KMS-11 (cell line): Measurements from ENCODE around the gene SLC25A21.

ENCODE experiments used
- H2AFZ ChIP-seq: fragments of 200-600 bp; sonication (generic); 2 replicates; pipeline ENCODE4 v1.6.1; 2016; ENCODE audit warnings: antibody characterized with exemption, mixed run types, low read depth
- H3K27ac ChIP-seq: fragments of 200-600 bp; sonication (generic); 2 replicates; pipeline ENCODE4 v1.6.1; 2016; ENCODE audit warnings: mild to moderate bottlenecking, mixed run types
- H3K27me3 ChIP-seq: fragments of 200-600 bp; sonication (generic); 2 replicates; pipeline ENCODE4 v1.6.1; 2017; ENCODE audit warnings: mild to moderate bottlenecking, low read depth, mixed run types, moderate library complexity; ENCODE audit not compliant: insufficient read depth
- H3K36me3 ChIP-seq: fragments of 200-600 bp; sonication (generic); 2 replicates; pipeline ENCODE4 v1.6.1; 2017; ENCODE audit warnings: mild to moderate bottlenecking, mixed run types; ENCODE audit not compliant: insufficient read depth
- H3K4me1 ChIP-seq: fragments of 200-600 bp; sonication (generic); 2 replicates; pipeline ENCODE4 v1.6.1; 2016; ENCODE audit warnings: mild to moderate bottlenecking, low read depth, mixed run types; ENCODE audit not compliant: poor library complexity, severe bottlenecking
- H3K4me2 ChIP-seq: fragments of 200-600 bp; sonication (generic); 2 replicates; pipeline ENCODE4 v1.7.0; 2016; ENCODE audit warnings: mild to moderate bottlenecking, mixed run types
- H3K4me3 ChIP-seq: fragments of 200-600 bp; sonication (generic); IDR thresholded peaks from 2 replicates; pipeline ENCODE4 v1.6.1; 2017; ENCODE audit warnings: low read depth, low read length, mixed read lengths; ENCODE audit not compliant: insufficient read depth
- H3K79me2 ChIP-seq: fragments of 200-600 bp; sonication (generic); 2 replicates; pipeline ENCODE4 v1.6.1; 2016; ENCODE audit warnings: low read depth, mixed run types; ENCODE audit not compliant: insufficient read depth
- H3K9ac ChIP-seq: fragments of 200-600 bp; sonication (generic); 2 replicates; pipeline ENCODE4 v1.6.1; 2016; ENCODE audit warnings: mild to moderate bottlenecking, mixed run types
- H4K20me1 ChIP-seq: fragments of 200-600 bp; sonication (generic); 2 replicates; pipeline ENCODE4 v1.6.1; 2016; ENCODE audit warnings: mild to moderate bottlenecking, mixed run types; ENCODE audit not compliant: insufficient read depth
- CTCF ChIP-seq: fragments of 200-600 bp; sonication (generic); conservative IDR thresholded peaks from 2 replicates; pipeline ENCODE4 v1.6.1; 2017; ENCODE audit warnings: low read depth, mild to moderate bottlenecking, antibody characterized with exemption, low read length, moderate library complexity, mixed read lengths

The SLC25A21 gene

GRCh38 chr14:36741858-36742257 lies 430.5 kb downstream of the SLC25A21 start:
- no peak overlapping the region for H3K27ac ChIP-seq
- no peak overlapping the region for H2AFZ ChIP-seq
- H3K27me3 ChIP-seq, result no peaks in the 10 kb centered on the region
- no peak overlapping the region for H3K4me2 ChIP-seq
- no peaks in the 10 kb centered on the region for H3K4me1 ChIP-seq
- H3K36me3 ChIP-seq, result no peaks in the 10 kb centered on the region
- H3K9ac ChIP-seq, result no peak overlapping the region
- no peak overlapping the region for H3K4me3 ChIP-seq
- TF ChIP-seq CTCF, result no peak
- H4K20me1 ChIP-seq, result no peaks in the 10 kb centered on the region
- no peaks in the 10 kb centered on the region for H3K79me2 ChIP-seq

GRCh38 chr14:36738269-36738668 lies 434.1 kb downstream of the SLC25A21 start:
- Histone ChIP-seq H3K4me2 (no peak overlapping the region), H3K36me3 (no peaks in the 10 kb centered on the region), H3K27ac (no peak overlapping the region), H3K9ac (no peak overlapping the region), H4K20me1 (no peaks in the 10 kb centered on the region), H3K27me3 (no peaks in the 10 kb centered on the region), H3K79me2 (no peaks in the 10 kb centered on the region), H2AFZ (no peak overlapping the region), H3K4me3 (no peak overlapping the region), H3K4me1 (no peaks in the 10 kb centered on the region)
- no peak for TF ChIP-seq CTCF

- Histone ChIP-seq H3K79me2 (no peaks in the 10 kb centered on the region), H3K9ac (no peak overlapping the region), H3K27ac (no peak overlapping the region), H3K4me2 (no peak overlapping the region), H3K4me1 (no peaks in the 10 kb centered on the region), H3K27me3 (no peaks in the 10 kb centered on the region), H3K36me3 (no peaks in the 10 kb centered on the region), H4K20me1 (no peaks in the 10 kb centered on the region), H3K4me3 (no peak overlapping the region), H2AFZ (no peak overlapping the region)
- TF ChIP-seq CTCF, result no peak
These were observed 446.3 kb downstream of the SLC25A21 start for GRCh38 chr14:36726128-36726527.

GRCh38 chr14:36724162-36724561 lies 448.2 kb downstream of the SLC25A21 start:
- H3K36me3 ChIP-seq, result no peaks in the 10 kb centered on the region
- H4K20me1 ChIP-seq, result no peaks in the 10 kb centered on the region
- no peaks in the 10 kb centered on the region for H3K79me2 ChIP-seq
- no peak for TF ChIP-seq CTCF
- H3K27ac ChIP-seq, result no peak overlapping the region
- H3K27me3 ChIP-seq, result no peaks in the 10 kb centered on the region
- no peak overlapping the region for H3K4me3 ChIP-seq
- no peak overlapping the region for H3K9ac ChIP-seq
- no peak overlapping the region for H2AFZ ChIP-seq
- H3K4me2 ChIP-seq, result no peak overlapping the region
- no peaks in the 10 kb centered on the region for H3K4me1 ChIP-seq
